Measurements from ENCODE around the gene SLC8A2.

Gene SLC8A2

DNA sequence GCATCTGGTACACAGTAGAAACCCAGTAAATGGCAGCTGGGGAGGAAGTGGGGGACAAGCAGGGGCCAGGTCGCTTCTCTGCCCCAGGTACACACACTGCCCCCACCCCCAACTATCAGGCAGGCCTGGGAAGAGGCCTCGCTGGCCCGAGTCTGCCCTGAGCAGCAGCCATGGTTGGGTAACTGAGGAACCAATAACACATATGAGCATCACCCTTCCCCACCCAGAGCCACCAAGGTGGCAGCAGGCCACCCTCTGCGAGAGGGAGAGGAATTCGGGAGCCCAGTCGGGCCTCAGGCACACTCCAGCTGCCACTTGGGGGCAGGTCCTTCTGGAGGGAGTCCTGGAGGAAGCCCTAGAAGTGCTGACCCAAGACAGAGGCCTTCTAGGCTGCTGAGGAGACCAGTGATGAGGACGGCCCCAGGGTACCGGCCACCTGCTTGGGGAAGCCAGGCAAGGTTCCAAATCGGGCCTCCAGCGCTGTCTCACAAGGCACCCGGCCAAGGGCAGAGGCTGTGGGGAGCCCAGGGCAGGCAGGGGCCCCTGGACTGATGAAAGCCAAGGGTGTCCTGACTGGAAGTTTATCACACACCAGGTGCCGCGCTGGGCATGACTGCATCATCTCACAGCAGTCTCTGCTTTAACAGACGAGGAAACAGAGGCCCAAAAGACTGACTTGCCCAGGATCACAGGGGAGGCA is 26.3 kb upstream of the SLC8A2 start:
- TF ChIP-seq ZNF274 (IDR thresholded peaks at IDR 0.05; ENCODE audit: low read depth, low read length): no peak
- no peak overlapping the region for H3K4me3 ChIP-seq (ENCODE audit: low read length)

DNA sequence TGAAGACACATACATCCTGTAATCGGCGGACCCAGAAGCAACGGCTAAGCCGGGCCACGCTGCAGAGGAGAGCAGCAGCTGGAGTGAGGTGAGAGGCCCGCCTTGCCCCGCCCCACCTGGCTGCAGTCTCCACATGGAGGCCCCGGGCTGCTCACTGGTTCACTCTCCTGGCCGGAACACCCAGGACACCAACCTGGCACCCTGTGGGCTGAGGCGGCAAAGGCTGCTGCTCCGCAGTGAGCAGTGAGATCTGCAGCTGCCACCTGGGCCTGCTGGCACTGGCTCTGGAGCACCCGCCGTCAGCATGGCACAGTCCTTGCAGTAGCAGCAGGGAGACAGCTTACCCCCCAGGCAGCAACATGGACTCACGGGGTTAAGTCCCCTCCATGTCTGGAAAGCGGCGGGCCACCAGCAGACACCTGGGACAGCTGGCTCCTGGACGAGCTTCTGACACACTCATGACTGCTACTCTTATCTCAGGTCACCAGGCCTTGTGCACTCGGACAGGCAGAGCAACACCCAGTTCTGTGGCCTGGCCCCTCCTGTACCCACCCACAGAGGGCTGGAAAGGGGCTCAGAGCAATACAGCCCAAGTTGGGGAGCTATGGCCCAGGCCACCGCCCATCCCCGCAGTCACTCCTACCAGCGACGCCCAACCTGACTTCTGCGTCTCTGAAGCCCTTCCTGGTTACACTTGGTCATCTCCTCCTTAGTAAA is 25.5 kb upstream of the SLC8A2 start:
- H3K4me3 ChIP-seq (ENCODE audit: low read length): no peak overlapping the region

DNA sequence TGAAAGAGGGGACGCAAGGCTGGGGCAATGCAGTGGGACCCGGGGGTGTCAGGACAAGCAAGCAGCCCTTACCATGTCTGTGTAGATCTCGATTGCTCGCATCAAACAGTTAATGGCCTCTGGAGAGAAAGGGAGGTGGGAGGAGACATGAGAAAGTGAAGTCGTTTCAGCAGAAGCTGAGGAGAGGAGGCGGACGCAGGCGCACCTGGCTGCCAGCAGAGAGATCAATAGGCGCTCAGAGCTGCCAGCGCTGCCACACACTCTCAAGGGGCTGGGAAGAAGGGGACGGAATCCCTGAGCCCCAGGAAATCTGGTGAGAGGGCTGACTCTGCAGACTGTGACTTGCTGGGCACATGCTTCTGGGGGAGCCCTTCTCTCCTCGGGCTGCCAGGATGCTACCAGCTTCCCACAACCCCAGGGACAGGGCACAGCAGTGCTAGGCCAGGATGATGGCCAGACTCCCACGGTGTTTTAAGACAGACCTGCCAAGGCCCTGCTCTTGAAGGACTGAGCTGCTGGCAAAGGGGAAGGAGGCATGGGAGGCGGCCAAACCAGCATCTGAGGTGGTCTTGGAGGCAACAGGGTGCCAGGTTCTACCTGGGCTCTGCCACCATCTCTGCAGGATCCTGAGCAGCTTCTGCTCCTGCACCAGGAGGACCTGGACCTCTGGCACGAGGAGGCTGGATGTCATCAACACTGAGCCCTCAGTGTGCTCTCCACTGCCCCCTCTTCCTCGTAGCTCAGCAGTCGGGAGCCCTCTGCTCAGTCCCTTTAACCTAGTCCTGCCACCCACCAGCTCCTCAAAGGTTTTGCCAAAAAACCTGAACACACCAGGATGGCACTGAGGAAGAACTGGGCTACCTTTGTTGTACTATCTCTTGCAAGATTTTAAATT is 24.0 kb upstream of the SLC8A2 start:
- H3K4me3 ChIP-seq (ENCODE audit: low read length): no peak overlapping the region
- no peak for TF ChIP-seq ZNF274 (IDR thresholded peaks at IDR 0.05; ENCODE audit: low read depth, low read length)

More for the DNA sequence above, 25.5 kb upstream of the SLC8A2 start:
- no peak for TF ChIP-seq ZNF274 (IDR thresholded peaks at IDR 0.05; ENCODE audit: low read depth, low read length)

DNA sequence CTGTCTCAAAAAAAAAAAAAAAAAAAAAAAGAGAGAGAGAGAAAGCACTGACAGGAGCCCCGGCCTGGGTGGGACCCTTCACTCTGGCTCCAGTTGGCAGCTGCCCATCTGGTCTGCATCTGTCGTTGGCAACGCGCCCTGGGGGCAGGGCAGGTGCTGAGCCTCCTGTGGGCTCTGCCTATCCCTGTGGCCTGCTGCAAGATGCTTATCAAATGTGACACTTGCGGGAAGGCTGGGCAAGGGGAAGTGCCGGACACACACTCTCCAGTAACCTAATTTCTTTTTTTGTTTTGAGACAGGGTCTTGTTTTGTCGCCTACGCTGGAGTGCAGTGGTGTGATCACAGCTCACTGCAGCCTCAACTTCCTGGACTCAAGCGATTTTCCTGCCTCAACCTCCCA is 23.0 kb upstream of the SLC8A2 start:
- no peak for TF ChIP-seq ZNF274 (IDR thresholded peaks at IDR 0.05; ENCODE audit: low read depth, low read length)
- no peak overlapping the region for H3K4me3 ChIP-seq (ENCODE audit: low read length)

DNA sequence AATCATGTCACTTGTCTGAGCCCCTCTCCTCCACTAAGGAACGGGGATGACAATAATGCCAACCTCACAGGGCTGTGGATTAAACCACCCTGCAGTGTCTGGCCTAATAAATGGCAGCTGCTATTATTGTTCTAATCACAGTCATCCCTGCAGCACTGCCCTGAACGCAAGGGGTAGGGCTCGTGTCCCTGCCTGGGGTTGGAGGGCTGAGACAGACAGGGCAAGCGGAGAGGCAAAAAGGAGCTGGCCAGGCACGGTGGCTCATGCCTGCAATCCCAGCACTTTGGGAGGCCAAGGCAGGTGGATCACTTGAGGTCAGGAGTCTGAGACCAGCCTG is 22.5 kb upstream of the SLC8A2 start:
- TF ChIP-seq ZNF274 (IDR thresholded peaks at IDR 0.05; ENCODE audit: low read depth, low read length): no peak
- no peak overlapping the region for H3K4me3 ChIP-seq (ENCODE audit: low read length)

DNA sequence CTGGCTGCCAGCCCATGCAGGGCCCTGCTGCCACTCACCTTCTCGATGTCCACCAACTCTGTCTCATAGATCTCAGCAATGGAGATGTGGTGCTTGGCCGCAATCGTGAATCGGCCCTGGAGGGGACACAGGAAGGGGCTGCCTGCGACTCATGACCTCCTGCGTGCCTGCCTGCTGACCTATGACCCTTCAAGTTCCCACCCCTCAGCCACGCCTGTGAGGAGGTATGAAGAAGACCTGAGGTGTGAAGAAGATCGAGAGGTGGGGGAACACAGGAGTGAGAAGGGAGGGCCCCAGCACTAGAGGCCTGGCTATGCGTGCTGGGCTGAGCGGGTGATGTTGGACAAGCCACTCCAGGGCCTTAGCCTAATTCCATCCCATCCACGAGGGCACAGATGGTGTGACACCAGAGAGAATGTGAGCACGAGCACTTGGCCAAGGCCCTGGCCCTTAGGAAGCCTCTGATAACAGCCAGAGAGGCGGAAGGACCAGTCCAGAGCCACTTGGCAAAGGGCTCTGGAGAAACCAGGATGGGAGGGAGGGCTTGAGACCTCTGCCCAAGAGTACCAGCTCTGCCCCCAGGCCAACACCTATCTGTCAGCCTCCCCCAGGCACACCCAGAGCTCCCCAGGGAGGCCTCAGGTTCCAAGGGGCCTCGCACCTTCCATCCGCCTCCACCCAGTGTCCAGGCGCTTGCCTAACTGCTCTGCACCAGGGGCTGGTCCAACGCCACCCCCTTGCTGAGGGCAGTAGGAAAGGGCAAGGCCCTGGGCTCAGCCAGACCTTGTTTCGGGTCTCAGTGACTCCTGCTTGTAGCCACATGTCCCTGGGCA is 21.9 kb upstream of the SLC8A2 start:
- no peak for TF ChIP-seq ZNF274 (IDR thresholded peaks at IDR 0.05; ENCODE audit: low read depth, low read length)
- H3K4me3 ChIP-seq (ENCODE audit: low read length): no peak overlapping the region

DNA sequence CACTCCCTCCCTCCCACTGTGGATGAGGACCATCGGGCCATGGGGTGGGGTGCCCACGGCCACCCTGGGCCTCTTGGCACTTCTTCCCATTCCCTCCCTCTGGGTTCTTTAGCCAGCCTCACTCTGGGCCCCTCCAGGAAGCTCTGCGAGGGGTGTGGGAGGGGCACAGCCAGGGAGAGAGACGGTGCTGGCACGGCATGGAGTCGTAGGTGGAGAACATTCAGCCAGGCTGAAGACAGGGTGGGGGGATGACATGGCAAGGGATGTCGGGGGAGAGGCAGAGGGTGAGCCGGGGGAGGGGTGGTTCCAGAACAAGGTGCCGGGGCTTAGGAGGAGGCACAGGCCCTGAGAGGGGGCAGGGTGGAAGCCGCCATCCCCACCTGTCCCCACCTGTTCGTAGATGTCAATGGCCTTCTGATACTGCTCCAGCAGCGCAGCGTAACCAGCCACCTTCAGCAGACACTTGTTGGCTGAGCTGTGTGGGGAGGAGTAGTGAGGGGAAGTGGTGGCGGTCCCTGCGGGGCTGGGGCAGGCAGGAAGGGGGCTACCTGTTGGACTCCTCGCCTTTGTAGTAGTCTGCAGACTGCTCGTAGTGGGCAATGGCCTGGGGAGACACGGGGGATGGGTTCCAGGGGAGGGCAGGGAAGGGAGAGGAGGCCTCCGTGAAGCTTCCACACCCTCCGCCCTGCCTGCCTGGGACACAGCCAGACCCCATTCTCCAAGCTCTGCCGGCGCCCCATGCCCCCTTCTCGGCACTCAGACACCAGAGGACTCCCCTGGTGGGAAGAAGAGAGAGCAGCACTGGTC is 21.1 kb upstream of the SLC8A2 start:
- no peak overlapping the region for H3K4me3 ChIP-seq (ENCODE audit: low read length)
- no peak for TF ChIP-seq ZNF274 (IDR thresholded peaks at IDR 0.05; ENCODE audit: low read depth, low read length)

DNA sequence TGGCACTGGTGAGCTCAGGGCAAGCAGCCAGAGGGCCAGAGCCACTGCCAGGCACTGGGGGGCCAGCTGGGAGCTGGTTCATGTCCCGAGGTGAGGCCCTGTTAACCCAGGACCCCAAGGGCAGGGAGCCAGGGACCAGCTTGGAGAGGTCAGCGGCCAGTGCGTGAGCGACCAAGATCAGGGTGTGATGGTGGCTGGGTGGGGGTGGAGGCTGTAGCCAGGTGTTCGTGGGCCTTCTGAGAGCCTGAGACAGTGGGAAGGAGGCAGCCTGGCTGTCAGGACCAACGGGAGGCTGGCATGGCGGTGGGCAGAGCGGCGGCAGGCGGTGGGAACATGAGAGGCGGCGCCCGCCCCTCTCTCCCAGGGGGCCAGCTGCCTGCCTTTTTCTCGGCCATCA is 20.4 kb upstream of the SLC8A2 start:
- H3K4me3 ChIP-seq (ENCODE audit: low read length): no peak overlapping the region
- no peak for TF ChIP-seq ZNF274 (IDR thresholded peaks at IDR 0.05; ENCODE audit: low read depth, low read length)

DNA sequence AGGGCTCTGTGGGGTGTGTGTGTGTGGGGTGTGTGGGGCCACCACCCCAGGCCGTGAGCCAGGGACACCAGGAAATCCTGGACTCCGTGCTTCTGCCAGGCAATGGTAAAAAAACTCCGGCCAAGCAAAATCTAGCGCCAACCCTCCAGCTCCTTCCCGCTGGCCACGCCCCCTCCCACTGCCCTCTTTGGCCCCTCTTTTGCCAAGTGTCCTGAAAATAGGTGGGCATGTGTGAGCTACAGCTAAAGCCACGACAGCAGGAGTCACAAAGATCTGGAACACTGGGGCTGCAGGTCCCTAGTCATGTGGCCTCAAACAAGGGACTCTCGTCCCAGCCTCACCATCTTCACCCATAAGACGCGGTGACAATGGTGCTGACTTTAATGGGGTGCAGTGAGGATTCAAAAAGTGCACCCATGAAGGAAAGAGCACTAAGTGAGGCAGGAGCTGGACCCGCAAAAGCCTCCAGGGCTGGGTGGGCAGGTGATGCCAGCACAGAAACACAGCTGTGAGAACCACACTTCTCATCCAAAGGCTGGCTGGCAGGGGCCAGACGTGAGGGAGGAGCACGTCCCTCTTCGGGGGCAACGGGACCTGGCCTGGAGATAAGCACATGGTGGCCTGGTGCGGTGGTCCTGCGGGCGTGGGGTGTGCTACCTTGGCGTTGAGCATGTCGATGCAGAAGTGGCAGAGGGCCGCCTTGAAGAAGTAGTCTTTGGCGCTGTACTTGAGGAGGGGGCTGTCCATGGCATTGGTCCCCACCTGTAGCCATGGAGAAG is 19.9 kb upstream of the SLC8A2 start:
- no peak for TF ChIP-seq ZNF274 (IDR thresholded peaks at IDR 0.05; ENCODE audit: low read depth, low read length)
- H3K4me3 ChIP-seq (ENCODE audit: low read length): no peak overlapping the region

DNA sequence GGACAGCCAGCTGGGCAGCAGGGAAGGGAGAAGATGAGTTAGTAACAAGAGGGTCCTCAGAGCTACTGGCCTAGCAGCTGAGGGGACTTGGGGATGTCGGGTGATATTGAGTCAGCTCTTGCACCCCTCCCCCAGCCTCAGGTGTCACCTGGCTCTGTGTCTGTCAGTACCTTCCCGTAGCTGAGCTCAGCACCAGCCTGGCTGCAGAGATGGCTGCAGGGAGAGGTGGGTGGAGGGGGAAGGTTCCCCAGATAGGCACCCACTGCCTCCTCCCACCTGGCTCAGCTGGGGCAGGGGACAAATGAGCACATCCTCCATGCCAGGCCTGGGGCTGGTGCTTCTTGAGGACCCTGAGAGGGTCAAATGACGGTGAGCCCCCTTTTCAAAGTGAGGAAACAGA is 19.2 kb upstream of the SLC8A2 start:
- TF ChIP-seq ZNF274 (IDR thresholded peaks at IDR 0.05; ENCODE audit: low read depth, low read length): no peak

DNA sequence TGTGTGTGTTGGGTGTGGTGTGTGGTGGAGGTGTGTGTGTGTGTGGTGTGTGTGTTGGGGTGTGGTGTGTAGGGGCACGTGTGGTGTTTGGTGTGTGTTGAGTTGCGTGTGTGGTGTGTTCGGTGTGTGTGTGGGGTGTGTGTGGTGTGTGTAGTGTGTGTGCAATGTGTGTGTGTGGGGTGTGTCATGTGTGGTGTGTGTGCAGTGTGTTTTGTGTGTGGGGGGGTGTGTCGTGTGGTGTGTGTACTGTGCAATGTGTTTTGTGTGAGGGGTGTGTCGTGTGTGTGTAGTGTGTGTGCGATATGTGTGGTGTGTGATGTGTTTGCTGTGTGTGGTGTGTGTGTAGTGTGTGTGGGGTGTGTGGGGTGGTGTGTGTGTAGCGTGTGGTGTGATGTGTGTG is 18.3 kb upstream of the SLC8A2 start:
- no peak for TF ChIP-seq ZNF274 (IDR thresholded peaks at IDR 0.05; ENCODE audit: low read depth, low read length)
- no peak overlapping the region for H3K4me3 ChIP-seq (ENCODE audit: low read length)

More for the DNA sequence above, 19.2 kb upstream of the SLC8A2 start:
- H3K4me3 ChIP-seq (ENCODE audit: low read length): no peak overlapping the region
